ENCODE results near the gene CCDC12.

Gene CCDC12

GRCh38 chr3:46976326-46977190 is at the start of gene CCDC12:
Gene CCDC12, minus strand, starts transcription at chr3:46976745. Its CDS starts 13 bp downstream, at chr3:46976732.
- Histone ChIP-seq H3K27ac (ENCODE audit: low read depth, low read length) (peak within 1 kb of the TSS; percentile 83), H3K36me3 (ENCODE audit: control insufficient read depth, insufficient read depth, low read length) (peaks cover 13% of the 10 kb centered on the region; the same call in 1 of the 2 replicates), H3K27me3 (ENCODE audit: control insufficient read depth, insufficient read depth, low read length) (peaks cover 4% of the 10 kb centered on the region; the same call in 1 of the 2 replicates), H3K4me3 (ENCODE audit: low read depth, low read length) (peak within 1 kb of the TSS; percentile 89), H3K9ac (ENCODE audit: low read depth, low read length) (peak within 1 kb of the TSS; percentile 93), H3K9me3 (ENCODE audit: control insufficient read depth, insufficient read depth, low read length) (no peaks in the 10 kb centered on the region), H3K4me1 (ENCODE audit: control insufficient read depth, insufficient read depth, low read length) (peaks cover 9% of the 10 kb centered on the region)

DNA sequence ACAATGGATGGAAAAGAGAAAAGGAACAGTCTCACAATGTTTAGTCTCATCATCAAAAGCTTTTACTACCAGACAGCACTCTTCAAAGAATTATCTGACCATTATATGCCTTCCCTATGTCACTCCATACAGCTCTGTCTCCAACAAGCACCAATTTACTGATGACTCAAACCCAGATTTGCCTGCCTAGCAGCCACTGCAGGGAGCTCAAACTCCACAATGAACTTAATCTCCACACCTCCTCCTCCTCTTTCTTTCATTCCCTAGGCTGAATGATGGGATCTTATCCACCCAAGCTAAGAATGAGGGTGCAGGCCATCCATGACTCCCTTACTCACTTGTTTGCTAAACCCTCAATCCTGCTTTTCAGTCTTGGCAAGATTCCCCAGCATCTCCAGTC is 48.4 kb upstream of the CCDC12 start:
- H3K9me3 ChIP-seq (ENCODE audit: control insufficient read depth, insufficient read depth, low read length), result no peaks in the 10 kb centered on the region

GRCh38 chr3:47022641-47023071 is 46.1 kb upstream of the CCDC12 start:
- no peak overlapping the region for H3K27ac ChIP-seq (ENCODE audit: low read depth, low read length)
- H3K9me3 ChIP-seq (ENCODE audit: control insufficient read depth, insufficient read depth, low read length), result no peaks in the 10 kb centered on the region
- H3K27me3 ChIP-seq (ENCODE audit: control insufficient read depth, insufficient read depth, low read length), result no peaks in the 10 kb centered on the region
- H3K36me3 ChIP-seq (ENCODE audit: control insufficient read depth, insufficient read depth, low read length), result peaks cover 23% of the 10 kb centered on the region
- H3K4me3 ChIP-seq (ENCODE audit: low read depth, low read length), result no peak overlapping the region
- H3K9ac ChIP-seq (ENCODE audit: low read depth, low read length), result no peak overlapping the region
- H3K4me1 ChIP-seq (ENCODE audit: control insufficient read depth, insufficient read depth, low read length), result peaks cover 11% of the 10 kb centered on the region

More for the DNA sequence above, 48.4 kb upstream of the CCDC12 start:
- Histone ChIP-seq H3K4me1 (ENCODE audit: control insufficient read depth, insufficient read depth, low read length) (peaks cover 11% of the 10 kb centered on the region), H3K4me3 (ENCODE audit: low read depth, low read length) (no peak overlapping the region), H3K9ac (ENCODE audit: low read depth, low read length) (no peak overlapping the region), H3K27ac (ENCODE audit: low read depth, low read length) (peak overlapping the region; percentile 61), H3K36me3 (ENCODE audit: control insufficient read depth, insufficient read depth, low read length) (peaks cover 4% of the 10 kb centered on the region; the same call in 1 of the 2 replicates), H3K27me3 (ENCODE audit: control insufficient read depth, insufficient read depth, low read length) (no peaks in the 10 kb centered on the region)

DNA sequence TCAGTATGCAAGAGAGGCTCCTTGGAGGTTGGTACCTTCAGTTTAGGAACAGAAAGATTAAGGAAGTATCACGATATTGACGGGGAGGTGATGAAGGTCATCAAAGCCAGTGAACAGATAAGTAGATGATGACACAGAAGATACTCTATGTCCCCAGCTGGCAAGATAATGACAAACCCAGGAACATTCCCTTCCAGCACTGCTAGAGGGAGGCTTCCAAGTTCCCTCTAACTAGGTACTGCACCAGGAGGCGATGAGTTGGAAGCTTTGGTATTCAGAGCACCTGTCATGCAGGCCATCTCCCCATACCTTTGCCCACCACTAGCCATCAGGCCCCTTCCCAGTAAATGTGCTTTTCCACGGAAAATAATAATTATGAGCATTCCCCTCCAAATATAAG is 43.8 kb upstream of the CCDC12 start:
- Histone ChIP-seq H3K36me3 (ENCODE audit: control insufficient read depth, insufficient read depth, low read length) (peaks cover 38% of the 10 kb centered on the region), H3K27ac (ENCODE audit: low read depth, low read length) (no peak overlapping the region), H3K4me1 (ENCODE audit: control insufficient read depth, insufficient read depth, low read length) (peaks cover 13% of the 10 kb centered on the region), H3K27me3 (ENCODE audit: control insufficient read depth, insufficient read depth, low read length) (no peaks in the 10 kb centered on the region), H3K9me3 (ENCODE audit: control insufficient read depth, insufficient read depth, low read length) (no peaks in the 10 kb centered on the region), H3K4me3 (ENCODE audit: low read depth, low read length) (no peak overlapping the region), H3K9ac (ENCODE audit: low read depth, low read length) (no peak overlapping the region)

- H3K4me3 ChIP-seq (ENCODE audit: low read depth, low read length), result no peak overlapping the region
- H3K36me3 ChIP-seq (ENCODE audit: control insufficient read depth, insufficient read depth, low read length), result peaks cover 38% of the 10 kb centered on the region
- no peak overlapping the region for H3K27ac ChIP-seq (ENCODE audit: low read depth, low read length)
- peaks cover 4% of the 10 kb centered on the region; the same call in 1 of the 2 replicates for H3K4me1 ChIP-seq (ENCODE audit: control insufficient read depth, insufficient read depth, low read length)
- no peaks in the 10 kb centered on the region for H3K9me3 ChIP-seq (ENCODE audit: control insufficient read depth, insufficient read depth, low read length)
- H3K27me3 ChIP-seq (ENCODE audit: control insufficient read depth, insufficient read depth, low read length), result no peaks in the 10 kb centered on the region
- H3K9ac ChIP-seq (ENCODE audit: low read depth, low read length), result no peak overlapping the region
Observed at GRCh38 chr3:47019201-47019600, 42.7 kb upstream of the CCDC12 start.

DNA sequence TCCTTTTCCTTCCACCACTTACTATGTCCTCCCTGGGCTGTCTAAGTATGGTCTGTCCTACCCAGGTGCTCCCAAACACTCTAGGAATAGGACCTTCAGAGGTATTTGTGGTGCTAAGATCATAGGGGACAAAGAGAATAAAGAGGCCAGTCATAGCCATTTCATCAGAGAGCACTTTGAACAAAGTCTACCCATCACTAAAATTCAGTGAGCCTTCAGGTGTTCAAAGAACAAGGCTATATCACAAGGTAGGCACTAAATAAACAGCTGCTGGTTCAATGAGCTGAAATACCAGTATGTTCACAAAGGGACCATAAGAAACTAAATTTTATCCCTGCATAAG is 41.7 kb upstream of the CCDC12 start:
- Histone ChIP-seq H3K4me3 (ENCODE audit: low read depth, low read length) (no peak overlapping the region), H3K9ac (ENCODE audit: low read depth, low read length) (no peak overlapping the region), H3K27me3 (ENCODE audit: control insufficient read depth, insufficient read depth, low read length) (no peaks in the 10 kb centered on the region), H3K4me1 (ENCODE audit: control insufficient read depth, insufficient read depth, low read length) (peaks cover 4% of the 10 kb centered on the region; the same call in 1 of the 2 replicates), H3K36me3 (ENCODE audit: control insufficient read depth, insufficient read depth, low read length) (peaks cover 38% of the 10 kb centered on the region), H3K27ac (ENCODE audit: low read depth, low read length) (peak overlapping the region; percentile 8), H3K9me3 (ENCODE audit: control insufficient read depth, insufficient read depth, low read length) (no peaks in the 10 kb centered on the region)

GRCh38 chr3:47017504-47018268 is 41.1 kb upstream of the CCDC12 start:
- Histone ChIP-seq H3K27me3 (ENCODE audit: control insufficient read depth, insufficient read depth, low read length) (no peaks in the 10 kb centered on the region), H3K36me3 (ENCODE audit: control insufficient read depth, insufficient read depth, low read length) (peaks cover 38% of the 10 kb centered on the region), H3K9ac (ENCODE audit: low read depth, low read length) (no peak overlapping the region)

GRCh38 chr3:47016934-47017435 is 40.4 kb upstream of the CCDC12 start:
- Histone ChIP-seq H3K4me1 (ENCODE audit: control insufficient read depth, insufficient read depth, low read length) (peaks cover 4% of the 10 kb centered on the region; the same call in 1 of the 2 replicates), H3K9me3 (ENCODE audit: control insufficient read depth, insufficient read depth, low read length) (no peaks in the 10 kb centered on the region), H3K9ac (ENCODE audit: low read depth, low read length) (no peak overlapping the region), H3K4me3 (ENCODE audit: low read depth, low read length) (no peak overlapping the region), H3K27ac (ENCODE audit: low read depth, low read length) (no peak overlapping the region), H3K27me3 (ENCODE audit: control insufficient read depth, insufficient read depth, low read length) (no peaks in the 10 kb centered on the region), H3K36me3 (ENCODE audit: control insufficient read depth, insufficient read depth, low read length) (peaks cover 38% of the 10 kb centered on the region)

More at GRCh38 chr3:47017504-47018268, 41.1 kb upstream of the CCDC12 start:
- H3K9me3 ChIP-seq (ENCODE audit: control insufficient read depth, insufficient read depth, low read length), result no peaks in the 10 kb centered on the region
- H3K4me3 ChIP-seq (ENCODE audit: low read depth, low read length), result no peak overlapping the region
- peak overlapping the region; percentile 8 for H3K27ac ChIP-seq (ENCODE audit: low read depth, low read length)
- H3K4me1 ChIP-seq (ENCODE audit: control insufficient read depth, insufficient read depth, low read length), result peaks cover 4% of the 10 kb centered on the region; the same call in 1 of the 2 replicates

- H3K9ac ChIP-seq (ENCODE audit: low read depth, low read length), result no peak overlapping the region
- peaks cover 38% of the 10 kb centered on the region for H3K36me3 ChIP-seq (ENCODE audit: control insufficient read depth, insufficient read depth, low read length)
- no peaks in the 10 kb centered on the region for H3K9me3 ChIP-seq (ENCODE audit: control insufficient read depth, insufficient read depth, low read length)
- peaks cover 4% of the 10 kb centered on the region; the same call in 1 of the 2 replicates for H3K4me1 ChIP-seq (ENCODE audit: control insufficient read depth, insufficient read depth, low read length)
- no peak overlapping the region for H3K4me3 ChIP-seq (ENCODE audit: low read depth, low read length)
- H3K27ac ChIP-seq (ENCODE audit: low read depth, low read length), result no peak overlapping the region
- no peaks in the 10 kb centered on the region for H3K27me3 ChIP-seq (ENCODE audit: control insufficient read depth, insufficient read depth, low read length)
Observed at GRCh38 chr3:47016086-47016933, 39.8 kb upstream of the CCDC12 start.

DNA sequence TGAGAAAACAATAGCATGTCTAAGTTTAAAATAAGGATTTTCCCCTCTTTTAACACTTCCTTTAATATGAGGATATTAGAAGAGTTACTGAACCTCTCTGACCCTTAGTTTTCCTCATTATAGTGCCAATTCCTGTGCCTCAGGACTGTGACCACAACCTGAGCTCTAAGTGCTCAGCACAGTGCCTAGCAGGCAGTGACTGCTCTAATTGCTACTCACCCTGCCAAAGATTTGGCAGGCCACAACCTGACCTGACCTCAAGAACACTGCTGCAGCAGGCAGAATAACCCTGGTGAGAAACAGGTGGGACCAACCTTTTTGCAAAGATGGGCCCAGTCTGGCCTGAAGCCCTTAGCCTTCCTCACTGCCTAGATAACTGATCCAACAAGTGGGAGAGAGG is 38.6 kb upstream of the CCDC12 start:
- no peak overlapping the region for H3K9ac ChIP-seq (ENCODE audit: low read depth, low read length)
- H3K4me3 ChIP-seq (ENCODE audit: low read depth, low read length), result no peak overlapping the region
- no peaks in the 10 kb centered on the region for H3K27me3 ChIP-seq (ENCODE audit: control insufficient read depth, insufficient read depth, low read length)
- H3K27ac ChIP-seq (ENCODE audit: low read depth, low read length), result no peak overlapping the region
- H3K36me3 ChIP-seq (ENCODE audit: control insufficient read depth, insufficient read depth, low read length), result peaks cover 38% of the 10 kb centered on the region
- H3K4me1 ChIP-seq (ENCODE audit: control insufficient read depth, insufficient read depth, low read length), result peaks cover 8% of the 10 kb centered on the region
- H3K9me3 ChIP-seq (ENCODE audit: control insufficient read depth, insufficient read depth, low read length), result no peaks in the 10 kb centered on the region

Data from HUES48 (cell line).